DND-41 (cell line): ENCODE results near the gene ROMO1.

ENCODE experiments used
- ATAC-seq: fragments of 200-7000 bp; cut with Tn5 transposase; 3 replicates; pipeline ENCODE4 v1.9.1; 2021; ENCODE audit warnings: low read depth; ENCODE audit not compliant: insufficient read depth
- DNase-seq: peaks from one replicate; pipeline ENCODE4 v3.0.0-alpha.2; 2020
- H2AFZ ChIP-seq: 2 replicates; pipeline ENCODE4 v1.6.0; 2012; ENCODE audit warnings: low read depth, low read length
- H3K27ac ChIP-seq: 2 replicates; pipeline ENCODE4 v1.5.1; 2012; ENCODE audit warnings: low read length, inconsistent platforms
- H3K27me3 ChIP-seq: fragments of 200-600 bp; sonication (generic); 2 replicates; pipeline ENCODE4 v1.6.0; 2012; ENCODE audit warnings: low read length, mild to moderate bottlenecking, inconsistent platforms; ENCODE audit not compliant: insufficient read depth, poor library complexity
- H3K36me3 ChIP-seq: 2 replicates; pipeline ENCODE4 v1.5.1; 2012; ENCODE audit warnings: low read length, inconsistent platforms; ENCODE audit not compliant: insufficient read depth
- H3K4me1 ChIP-seq: 2 replicates; pipeline ENCODE4 v1.5.1; 2012; ENCODE audit warnings: mild to moderate bottlenecking, low read length; ENCODE audit not compliant: insufficient read depth
- H3K4me2 ChIP-seq: 2 replicates; pipeline ENCODE4 v1.6.0; 2012; ENCODE audit warnings: mild to moderate bottlenecking, moderate library complexity, low read length, inconsistent platforms; ENCODE audit not compliant: insufficient read depth
- H3K4me3 ChIP-seq, 2 experiments: fragments of 200-600 bp in 1 of 2; shearing (Covaris generic) in 1 of 2; 2 replicates each; pipeline ENCODE4 v1.5.1; 2012 to 2016; ENCODE audit warnings: inconsistent platforms in 2 of 2, low read length in 2 of 2, mild to moderate bottlenecking in 2 of 2, low read depth in 1 of 2, moderate library complexity in 1 of 2
- H3K79me2 ChIP-seq: 2 replicates; pipeline ENCODE4 v1.6.0; 2012; ENCODE audit warnings: low read length, inconsistent platforms; ENCODE audit not compliant: insufficient read depth
- H3K9ac ChIP-seq: 2 replicates; pipeline ENCODE4 v1.6.0; 2012; ENCODE audit warnings: low read depth, mild to moderate bottlenecking, inconsistent platforms, low read length, moderate library complexity
- H3K9me3 ChIP-seq: 2 replicates; pipeline ENCODE4 v1.5.1; 2012; ENCODE audit warnings: low read length, moderate library complexity, mild to moderate bottlenecking, inconsistent platforms; ENCODE audit not compliant: insufficient read depth, severe bottlenecking
- H4K20me1 ChIP-seq: 2 replicates; pipeline ENCODE4 v1.6.0; 2012; ENCODE audit warnings: low read length; ENCODE audit not compliant: insufficient read depth
- EZH2 ChIP-seq: IDR thresholded peaks from 3 replicates; pipeline ENCODE4 v1.6.1; 2012; ENCODE audit warnings: borderline replicate concordance, low read depth, mild to moderate bottlenecking, moderate library complexity, low read length, inconsistent platforms; ENCODE audit not compliant: severe bottlenecking
- TF ChIP-seq, protein P1 (sequence below): IDR thresholded peaks from 2 replicates; pipeline ENCODE4 v1.5.1; 2012; ENCODE audit warnings: borderline replicate concordance, low read length, moderate library complexity, mild to moderate bottlenecking; ENCODE audit not compliant: poor library complexity, severe bottlenecking; ENCODE audit errors: extremely low read depth

The ROMO1 gene

DNA sequence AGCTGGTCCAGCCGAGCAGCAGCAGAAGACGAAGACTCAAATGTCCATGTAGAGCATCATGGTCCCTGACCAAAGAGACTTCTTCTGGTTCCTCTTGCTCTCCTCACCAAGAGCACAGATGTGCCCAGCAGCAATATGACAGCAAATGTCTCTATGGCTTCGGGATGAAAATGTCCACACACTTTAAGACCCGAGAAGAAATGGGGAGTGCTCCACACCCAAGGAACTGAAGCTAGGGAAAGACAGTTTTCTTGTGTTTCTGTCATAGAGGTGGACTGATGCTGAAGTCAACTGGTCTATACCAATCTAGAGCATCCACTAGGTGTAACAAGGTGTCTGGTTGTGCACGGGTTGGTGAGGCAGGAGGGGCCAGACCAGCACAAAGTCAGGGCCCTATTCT lies 30.0 kb upstream of the ROMO1 start:
- no peak overlapping the region for H3K4me2 ChIP-seq
- no peak overlapping the region for H3K9ac ChIP-seq
- H3K27me3 ChIP-seq: no peaks in the 10 kb centered on the region
- H4K20me1 ChIP-seq: peaks cover 2% of the 10 kb centered on the region; the same call in 1 of the 2 replicates
- no peak overlapping the region for H3K4me3 ChIP-seq
- H2AFZ ChIP-seq: no peak overlapping the region
- H3K27ac ChIP-seq: no peak overlapping the region
- DNase-seq (peak; percentile 2), ATAC-seq (no peak)
- H3K79me2 ChIP-seq: peaks cover 8% of the 10 kb centered on the region
- TF ChIP-seq EZH2: no peak
- TF ChIP-seq, protein P1, sequence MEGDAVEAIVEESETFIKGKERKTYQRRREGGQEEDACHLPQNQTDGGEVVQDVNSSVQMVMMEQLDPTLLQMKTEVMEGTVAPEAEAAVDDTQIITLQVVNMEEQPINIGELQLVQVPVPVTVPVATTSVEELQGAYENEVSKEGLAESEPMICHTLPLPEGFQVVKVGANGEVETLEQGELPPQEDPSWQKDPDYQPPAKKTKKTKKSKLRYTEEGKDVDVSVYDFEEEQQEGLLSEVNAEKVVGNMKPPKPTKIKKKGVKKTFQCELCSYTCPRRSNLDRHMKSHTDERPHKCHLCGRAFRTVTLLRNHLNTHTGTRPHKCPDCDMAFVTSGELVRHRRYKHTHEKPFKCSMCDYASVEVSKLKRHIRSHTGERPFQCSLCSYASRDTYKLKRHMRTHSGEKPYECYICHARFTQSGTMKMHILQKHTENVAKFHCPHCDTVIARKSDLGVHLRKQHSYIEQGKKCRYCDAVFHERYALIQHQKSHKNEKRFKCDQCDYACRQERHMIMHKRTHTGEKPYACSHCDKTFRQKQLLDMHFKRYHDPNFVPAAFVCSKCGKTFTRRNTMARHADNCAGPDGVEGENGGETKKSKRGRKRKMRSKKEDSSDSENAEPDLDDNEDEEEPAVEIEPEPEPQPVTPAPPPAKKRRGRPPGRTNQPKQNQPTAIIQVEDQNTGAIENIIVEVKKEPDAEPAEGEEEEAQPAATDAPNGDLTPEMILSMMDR: no peak
- peaks cover 4% of the 10 kb centered on the region for H3K4me1 ChIP-seq
- H3K36me3 ChIP-seq: peaks cover 51% of the 10 kb centered on the region
- H3K9me3 ChIP-seq: no peaks in the 10 kb centered on the region

DNA sequence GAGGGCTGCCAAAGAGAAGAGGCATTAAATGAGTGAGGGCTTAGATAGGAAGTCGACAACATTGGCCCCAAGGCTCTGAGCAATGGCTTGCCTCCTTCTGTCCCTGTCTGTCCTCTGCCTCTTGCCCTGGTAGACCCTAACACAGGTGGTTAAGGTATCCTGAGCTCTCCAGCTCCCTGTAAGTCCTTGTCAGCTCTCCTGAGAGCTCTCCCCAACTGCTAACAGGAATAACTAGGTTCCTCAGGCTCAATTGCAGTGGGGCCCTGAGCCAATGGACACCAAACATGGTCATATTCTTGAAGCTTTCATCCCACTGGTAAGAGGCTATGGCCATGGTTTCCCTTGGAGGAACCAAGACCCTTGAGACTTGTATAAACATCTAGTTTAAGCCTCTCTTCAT lies 29.5 kb upstream of the ROMO1 start:
- H3K27ac ChIP-seq: no peak overlapping the region
- H3K4me2 ChIP-seq: no peak overlapping the region
- no peak overlapping the region for H2AFZ ChIP-seq
- peaks cover 4% of the 10 kb centered on the region for H3K79me2 ChIP-seq
- H3K27me3 ChIP-seq: no peaks in the 10 kb centered on the region
- no peak for ATAC-seq
- H3K36me3 ChIP-seq: peaks cover 53% of the 10 kb centered on the region
- H3K4me1 ChIP-seq: peaks cover 4% of the 10 kb centered on the region
- H3K4me3 ChIP-seq: no peak overlapping the region
- H3K9ac ChIP-seq: no peak overlapping the region
- TF ChIP-seq, protein P1: no peak
- TF ChIP-seq EZH2: no peak
- no peak for DNase-seq
- no peaks in the 10 kb centered on the region for H4K20me1 ChIP-seq
- H3K9me3 ChIP-seq: no peaks in the 10 kb centered on the region

DNA sequence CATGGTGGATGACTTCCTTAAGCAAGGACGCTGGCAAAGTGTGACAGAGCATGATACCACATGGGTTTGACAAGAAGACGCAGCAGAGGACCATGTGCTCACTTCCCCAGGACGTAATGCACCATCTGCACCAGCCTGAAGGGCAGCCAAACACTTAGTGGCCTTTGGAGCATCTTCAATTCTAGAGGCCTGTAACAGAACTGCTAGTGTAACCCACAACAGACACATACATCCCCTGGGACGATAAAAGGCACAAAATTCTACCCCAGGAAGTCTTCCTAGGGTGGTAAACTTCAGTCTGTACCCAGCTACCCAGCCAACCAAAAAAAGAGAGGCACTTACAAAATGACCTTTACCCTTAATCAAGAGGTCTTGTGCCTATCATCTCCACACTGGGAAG lies 25.3 kb upstream of the ROMO1 start:
- H3K4me2 ChIP-seq: no peak overlapping the region
- no peak overlapping the region for H3K27ac ChIP-seq
- no peaks in the 10 kb centered on the region for H3K79me2 ChIP-seq
- ATAC-seq (no peak), DNase-seq (peak; percentile 2)
- no peaks in the 10 kb centered on the region for H3K27me3 ChIP-seq
- H3K4me1 ChIP-seq: no peaks in the 10 kb centered on the region
- no peaks in the 10 kb centered on the region for H4K20me1 ChIP-seq
- no peak overlapping the region for H3K9ac ChIP-seq
- H3K36me3 ChIP-seq: peaks cover 53% of the 10 kb centered on the region
- H3K4me3 ChIP-seq: no peak overlapping the region
- no peak for TF ChIP-seq EZH2
- TF ChIP-seq, protein P1: no peak
- no peak overlapping the region for H2AFZ ChIP-seq
- H3K9me3 ChIP-seq: no peaks in the 10 kb centered on the region

DNA sequence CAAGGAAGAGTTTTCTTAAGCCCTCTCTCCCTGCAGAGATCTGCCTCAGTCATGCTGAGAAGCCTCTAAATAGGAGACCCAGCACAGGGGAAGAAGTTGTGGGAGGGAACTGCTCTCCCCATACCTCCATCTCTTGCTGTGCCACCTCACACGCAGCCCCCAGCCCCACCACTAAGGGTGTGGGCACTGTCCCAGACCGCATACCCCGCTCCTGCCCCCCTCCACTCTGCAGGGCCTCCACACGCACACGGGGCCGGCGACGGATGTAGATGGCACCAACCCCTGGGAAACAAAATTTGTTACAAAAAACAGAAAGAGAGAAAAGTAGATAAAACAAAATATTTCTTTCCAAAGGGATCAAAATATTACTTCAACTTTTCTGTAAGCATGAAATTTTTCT lies 24.3 kb upstream of the ROMO1 start:
- no peaks in the 10 kb centered on the region for H3K27me3 ChIP-seq
- H3K79me2 ChIP-seq: no peaks in the 10 kb centered on the region
- no peak overlapping the region for H3K9ac ChIP-seq
- H3K36me3 ChIP-seq: peaks cover 43% of the 10 kb centered on the region
- ATAC-seq (no peak), DNase-seq (peak; percentile 1)
- H3K4me2 ChIP-seq: no peak overlapping the region
- H3K27ac ChIP-seq: no peak overlapping the region
- H3K4me3 ChIP-seq: no peak overlapping the region
- H3K4me1 ChIP-seq: no peaks in the 10 kb centered on the region
- H2AFZ ChIP-seq: no peak overlapping the region
- TF ChIP-seq, protein P1: no peak
- TF ChIP-seq EZH2: no peak
- no peaks in the 10 kb centered on the region for H4K20me1 ChIP-seq
- H3K9me3 ChIP-seq: no peaks in the 10 kb centered on the region
